CD4-positive, alpha-beta T cell treated with Interleukin-10 for 1 hour (primary cell): Measurements from ENCODE around the gene SEC22A.
A peak's percentile ranks its signal among the peaks of the same experiment; 100 is the strongest.

Experiments
- DNase-seq: peaks from one replicate; pipeline ENCODE4 v3.0.0-alpha.2; 2020

The SEC22A gene

GRCh38 chr3:123270818-123271217, 69.1 kb downstream of the SEC22A start:
- no peak for DNase-seq

DNA sequence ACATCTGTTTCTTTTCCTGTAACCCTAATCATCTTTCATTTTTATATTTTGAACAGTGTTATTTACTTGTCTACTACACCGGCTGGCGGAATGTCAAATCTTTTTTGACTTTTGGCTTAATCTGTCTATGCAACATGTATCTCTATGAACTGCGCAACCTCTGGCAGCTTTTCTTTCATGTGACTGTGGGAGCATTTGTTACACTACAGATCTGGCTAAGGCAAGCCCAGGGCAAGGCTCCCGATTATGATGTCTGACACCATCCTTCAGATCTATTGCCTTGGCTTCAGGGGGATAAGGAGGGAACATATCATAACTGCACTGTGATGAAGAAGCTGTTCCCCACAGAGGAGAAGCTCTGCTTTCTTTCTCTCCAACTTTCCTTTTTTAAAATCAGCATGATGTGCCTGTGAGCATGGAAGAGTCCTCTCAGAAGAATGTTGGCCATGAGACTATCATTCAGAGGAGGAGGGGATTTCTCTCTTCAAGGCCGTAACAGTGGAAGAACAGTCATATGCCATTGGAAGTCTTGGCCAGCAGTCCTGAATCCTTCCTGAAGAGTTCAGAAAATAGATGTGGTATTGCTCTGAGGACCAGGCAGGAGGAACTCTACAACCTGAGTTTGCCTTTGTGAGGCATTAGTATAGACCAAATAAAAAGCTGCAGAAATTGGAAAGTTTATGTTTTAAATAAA, 69.9 kb downstream of the SEC22A start:
- DNase-seq: no peak

- DNase-seq: no peak
Observed at GRCh38 chr3:123272547-123272946, 70.8 kb downstream of the SEC22A start.

DNA sequence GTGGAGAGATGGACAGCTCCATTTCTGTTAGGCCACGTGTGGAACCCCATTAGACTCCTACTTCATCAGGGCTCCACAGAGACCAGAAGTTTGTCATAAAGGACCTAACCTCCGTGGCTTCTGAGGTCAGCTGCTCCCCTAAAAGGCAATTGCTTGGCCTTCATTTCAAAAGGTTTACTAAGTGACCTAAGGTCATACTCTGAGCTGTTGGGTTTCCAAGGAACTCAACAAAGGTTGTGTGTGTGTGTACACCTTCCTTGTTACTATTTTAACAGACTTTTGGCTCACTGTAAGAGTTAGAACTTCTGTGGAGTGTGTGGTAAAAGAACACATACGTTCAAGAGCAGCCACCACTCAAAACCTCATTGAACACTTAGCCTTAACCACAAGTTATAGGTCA, 73.9 kb downstream of the SEC22A start:
- DNase-seq: no peak

DNA sequence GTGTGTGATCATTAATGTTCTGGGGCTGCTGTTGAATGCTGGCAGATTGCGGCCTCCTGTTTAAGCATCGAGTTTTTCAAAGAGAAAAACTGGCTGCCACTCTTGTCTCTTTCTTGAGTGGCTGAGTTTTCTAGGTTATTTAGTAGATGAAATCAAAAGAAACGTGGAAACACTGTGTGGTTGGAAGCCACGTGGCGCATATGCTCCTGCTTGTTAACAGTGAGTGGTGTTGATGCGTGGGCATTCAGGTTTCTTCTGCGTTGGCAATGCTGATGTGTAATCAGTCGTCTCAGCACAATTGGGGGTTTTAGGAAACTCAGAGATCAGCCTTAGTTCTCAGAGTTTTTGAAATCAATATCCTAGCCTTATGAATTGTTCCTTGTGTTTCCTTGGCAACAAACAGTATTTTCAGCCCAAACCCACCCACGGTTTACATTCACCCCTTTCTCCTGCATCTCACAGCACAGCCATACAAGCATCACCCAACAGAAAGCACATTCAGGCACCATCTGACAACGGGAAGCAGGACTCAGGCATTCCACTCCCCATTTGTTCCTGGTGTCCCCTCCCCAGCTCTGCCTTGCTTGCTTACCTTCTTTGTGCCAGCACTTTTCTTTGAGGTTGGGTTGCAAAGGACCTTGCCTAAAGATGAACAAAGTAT, 74.7 kb downstream of the SEC22A start:
- no peak for DNase-seq

DNA sequence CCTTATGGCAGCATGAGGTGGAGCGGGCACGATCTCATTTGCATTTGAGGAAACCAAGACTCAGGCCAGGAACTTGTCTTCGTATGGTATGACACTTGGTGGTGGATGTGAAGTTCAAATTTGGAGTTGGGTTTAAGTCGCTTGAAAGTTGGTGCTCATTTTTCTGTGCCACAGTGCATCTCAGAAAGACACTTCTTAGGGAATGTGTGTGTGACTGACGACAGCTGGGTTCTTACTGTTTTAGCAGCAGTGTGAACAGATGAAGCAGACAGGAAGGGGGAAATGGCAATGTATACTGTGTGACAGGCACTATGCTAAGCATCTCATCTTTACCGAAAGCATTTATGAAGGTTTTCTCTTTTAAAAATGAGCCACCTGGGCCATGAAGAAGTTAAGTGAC, 75.4 kb downstream of the SEC22A start:
- DNase-seq: no peak

- DNase-seq: no peak
Observed at GRCh38 chr3:123278446-123278845, 76.7 kb downstream of the SEC22A start.

DNA sequence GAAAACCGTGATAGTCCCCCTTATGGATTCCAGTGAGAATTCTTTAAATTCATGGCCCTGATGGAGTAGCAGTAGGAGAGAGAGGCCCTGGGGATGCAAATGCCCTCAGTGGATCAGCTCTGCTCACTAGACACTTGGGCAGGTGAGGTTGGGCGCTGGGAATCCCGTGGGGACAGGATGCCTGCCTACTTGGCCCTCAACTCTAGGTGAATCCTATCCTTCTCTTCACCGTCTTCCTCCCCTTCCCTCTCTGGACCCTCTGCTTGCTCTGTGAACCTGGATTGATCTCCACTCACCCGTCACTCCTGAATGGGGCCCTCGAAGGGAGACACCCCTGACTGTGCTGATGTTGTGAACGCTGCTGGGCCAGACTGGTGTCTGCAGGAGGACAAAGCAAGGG, 77.4 kb downstream of the SEC22A start:
- no peak for DNase-seq

DNA sequence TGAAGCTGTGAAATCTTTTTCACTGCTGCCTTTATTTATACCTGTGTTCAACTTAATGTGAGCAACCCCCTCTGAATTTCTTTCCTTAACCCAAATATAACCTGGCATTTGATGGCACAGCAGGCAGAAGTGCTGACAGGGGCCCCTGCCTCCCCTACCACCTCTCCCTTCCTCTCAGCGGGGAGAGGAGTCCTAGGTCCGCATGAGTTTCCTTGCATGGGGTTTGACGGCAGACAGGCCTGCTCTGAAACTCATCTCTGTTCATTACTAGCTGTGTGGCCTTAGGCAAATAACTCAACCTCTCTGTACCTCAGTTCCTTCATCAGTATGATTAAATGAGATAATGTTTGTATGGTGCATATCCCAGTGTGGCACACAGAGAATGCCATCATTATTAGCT, 79.7 kb downstream of the SEC22A start:
- DNase-seq: no peak

DNA sequence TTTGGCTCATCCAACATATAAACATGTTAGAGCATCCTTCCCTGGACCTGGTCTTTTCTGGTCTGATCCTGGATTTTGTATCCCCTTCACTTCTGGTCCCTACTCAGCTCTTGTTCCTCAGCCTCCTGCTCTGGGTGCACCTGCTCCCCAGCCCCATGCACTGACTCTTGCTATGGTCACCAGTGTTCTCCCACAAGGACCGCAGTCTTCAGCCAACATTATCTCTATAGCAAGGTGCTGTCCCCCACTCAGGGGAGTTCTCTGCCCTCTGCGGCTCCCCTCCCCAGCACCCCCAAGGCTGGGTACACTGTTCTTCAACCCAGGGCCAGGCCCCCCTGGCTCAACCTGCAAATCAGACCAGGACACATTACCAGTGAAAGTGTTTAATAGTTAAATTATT, 80.2 kb downstream of the SEC22A start:
- DNase-seq: no peak

DNA sequence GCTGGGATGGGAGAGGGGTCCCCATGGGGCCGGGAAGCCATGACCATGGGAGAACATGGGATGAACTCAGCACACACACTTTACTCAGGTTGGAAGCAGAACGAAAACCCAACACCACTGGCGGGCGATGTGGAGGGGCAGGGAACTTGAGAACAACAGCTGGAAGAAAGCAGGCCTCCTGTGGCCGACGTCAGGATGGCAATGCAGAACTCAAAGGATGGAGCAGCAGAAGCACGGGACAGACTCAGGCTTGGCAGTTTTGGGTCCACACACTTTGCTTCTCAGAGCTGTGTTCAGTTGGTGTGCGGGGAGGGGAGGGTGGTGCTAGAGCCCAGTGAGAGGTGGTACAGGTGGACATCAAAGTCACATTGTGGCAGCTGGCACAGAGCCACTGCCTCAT, 80.7 kb downstream of the SEC22A start:
- DNase-seq: no peak

DNA sequence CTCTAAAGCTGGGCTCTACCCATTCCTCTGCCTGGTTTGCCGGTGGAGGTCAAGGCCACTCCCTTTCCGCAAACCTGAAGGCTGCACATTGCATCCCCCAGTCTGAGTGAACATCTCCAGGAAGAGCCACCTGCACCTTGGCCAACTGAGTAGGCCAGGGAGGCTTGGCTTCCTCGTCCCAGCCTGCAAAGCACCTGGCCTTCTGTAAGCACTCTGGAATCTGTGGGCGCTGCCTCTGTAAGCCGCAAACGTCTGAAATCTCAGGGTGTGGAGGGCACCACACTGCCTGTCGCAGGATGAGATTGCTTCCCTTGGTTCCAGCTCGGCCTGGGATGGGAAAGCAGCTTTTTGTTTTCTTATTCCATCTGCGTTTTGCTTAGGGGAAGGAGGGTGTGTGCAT, 81.3 kb downstream of the SEC22A start:
- DNase-seq: no peak

GRCh38 chr3:123283657-123284398, 82.1 kb downstream of the SEC22A start:
- DNase-seq: no peak

- no peak for DNase-seq
Observed at GRCh38 chr3:123284399-123285010, 82.8 kb downstream of the SEC22A start.

GRCh38 chr3:123285066-123285465, 83.3 kb downstream of the SEC22A start:
- DNase-seq: no peak

- no peak for DNase-seq
Observed at GRCh38 chr3:123285479-123285878, 83.7 kb downstream of the SEC22A start.

- DNase-seq: no peak
Observed at GRCh38 chr3:123285931-123286307, 84.2 kb downstream of the SEC22A start.

DNA sequence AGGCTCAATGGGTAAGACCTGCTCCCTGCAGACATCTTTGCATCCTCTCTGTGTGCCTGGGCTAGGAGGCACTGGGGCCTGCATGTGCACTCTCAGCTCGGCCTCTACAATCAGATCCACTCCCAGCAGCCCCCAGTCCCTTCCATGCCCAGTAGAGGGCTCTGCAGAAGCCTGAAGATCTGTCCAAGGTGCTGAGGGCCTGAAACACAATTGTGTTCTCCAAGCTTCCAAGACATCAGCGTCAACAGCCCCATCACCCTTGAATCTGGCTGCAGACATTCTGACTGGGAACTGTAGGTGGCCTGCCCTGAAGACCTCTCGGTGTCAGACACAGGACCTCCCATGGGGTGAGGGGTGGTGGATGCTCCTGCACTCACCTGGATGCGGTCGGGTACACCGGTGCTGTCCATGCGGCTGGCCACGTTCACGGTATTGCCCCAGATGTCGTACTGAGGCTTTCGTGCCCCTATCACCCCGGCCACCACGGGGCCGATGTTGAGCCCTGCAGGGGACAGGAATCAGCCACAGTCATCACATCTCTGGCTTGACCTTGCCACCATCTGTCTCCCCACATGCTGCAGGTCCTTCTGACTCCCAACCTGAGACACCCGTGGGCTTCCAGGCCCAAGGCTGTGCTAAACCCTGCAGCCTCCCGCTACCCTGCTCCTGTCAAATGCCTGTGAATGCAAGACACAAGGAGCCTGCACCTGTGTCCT, 84.7 kb downstream of the SEC22A start:
- peak; percentile 27 for DNase-seq

DNA sequence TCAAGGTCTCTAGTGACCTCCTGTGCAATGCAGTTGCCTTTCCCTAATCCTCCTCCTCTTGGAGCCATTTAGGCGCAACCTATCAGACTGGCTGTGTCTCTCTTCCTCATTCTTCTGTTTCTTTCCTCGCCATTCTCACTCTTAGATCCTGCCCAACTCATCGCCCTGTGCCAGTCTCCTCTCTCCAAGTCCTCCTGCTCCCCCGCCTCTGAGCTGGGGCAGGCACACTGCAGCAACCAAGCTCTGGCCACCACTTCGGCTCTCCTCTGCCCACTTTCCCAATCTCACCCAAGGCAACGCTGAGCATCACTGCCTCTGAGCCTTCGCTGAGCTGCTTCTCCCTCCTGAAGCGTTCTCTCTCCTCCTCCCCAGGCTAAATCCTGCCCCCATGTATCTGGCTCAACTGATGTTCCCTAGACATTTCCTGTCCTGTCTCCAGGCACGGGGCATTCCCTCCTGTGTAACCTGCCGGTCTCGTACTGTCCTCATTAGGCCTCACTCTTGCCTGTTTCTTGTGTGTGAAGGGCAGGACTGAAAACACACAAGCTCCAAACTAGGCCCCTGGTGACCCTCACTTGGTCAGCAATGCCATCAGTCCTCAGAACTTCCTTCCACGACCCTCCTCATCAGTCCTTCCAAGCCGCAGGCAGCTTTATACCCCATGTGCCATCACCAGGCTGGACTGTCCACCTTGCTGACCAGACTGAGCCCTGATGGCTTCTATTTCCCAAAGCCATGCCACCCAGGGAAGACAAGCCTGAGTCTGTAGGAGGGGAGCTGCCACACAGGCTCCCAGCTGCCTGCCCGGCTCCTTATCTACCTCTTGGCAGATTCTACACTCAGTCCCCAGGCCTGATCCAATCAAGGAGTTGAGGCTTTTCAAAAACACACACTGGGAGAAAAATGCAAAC, 85.6 kb downstream of the SEC22A start:
- DNase-seq: no peak

DNA sequence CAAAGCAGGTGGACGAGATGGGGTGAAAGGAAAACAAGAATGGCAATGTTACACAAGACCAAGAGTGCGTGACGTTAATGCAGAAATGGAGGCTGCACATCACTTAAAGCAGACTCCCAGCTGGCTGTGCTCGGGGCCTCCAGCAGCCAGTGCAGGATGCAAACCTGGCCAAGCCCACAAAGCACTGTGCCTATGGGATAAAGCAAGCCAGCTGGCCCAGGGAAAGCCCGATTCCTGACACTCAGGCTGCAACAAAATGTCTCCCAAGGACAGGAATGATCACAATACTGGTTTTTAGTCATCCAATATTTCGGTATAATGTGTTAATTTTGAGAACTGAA, 86.2 kb downstream of the SEC22A start:
- no peak for DNase-seq

DNA sequence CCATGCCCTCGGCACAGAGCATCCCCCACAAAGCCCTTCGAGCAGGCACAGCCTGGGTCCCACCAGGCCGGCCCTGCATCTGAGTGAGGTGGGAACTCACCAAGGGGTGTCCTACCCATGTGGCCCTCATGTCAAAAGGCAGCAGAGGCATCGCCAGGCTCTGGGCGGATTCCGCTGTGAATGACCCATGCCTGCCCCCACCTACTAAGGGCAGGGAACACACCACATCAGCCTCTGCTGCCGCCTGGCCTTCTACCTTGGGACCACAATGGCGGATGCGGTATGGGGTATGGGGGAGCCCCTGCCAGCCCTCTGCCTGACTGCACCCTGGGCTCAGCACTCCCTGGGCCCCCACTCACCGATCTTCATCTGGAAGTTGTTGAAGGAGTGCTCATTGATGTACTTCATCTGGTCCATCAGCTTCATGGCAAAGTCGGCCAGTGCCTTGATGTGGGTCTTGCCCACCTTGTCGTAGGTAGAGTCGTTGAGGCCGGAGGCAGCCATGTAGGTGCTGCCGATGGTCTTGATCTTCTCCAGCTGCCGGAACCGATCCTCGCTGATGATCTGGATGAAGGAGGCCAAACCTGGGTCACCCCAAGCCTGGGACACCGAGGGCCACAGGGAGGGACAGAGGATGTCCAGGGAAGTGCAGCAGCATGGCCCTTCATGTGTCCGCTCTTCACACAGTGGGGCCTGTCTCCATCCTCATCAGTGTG, 87.8 kb downstream of the SEC22A start:
- DNase-seq: no peak
